IMR-90 (cell line): Measurements from ENCODE around the gene RABGAP1. TPM values are rescaled to one million over a fixed set of nuclear protein-coding genes. Genes with fewer than 3 reads are reported as not detected.

ENCODE experiments used
- ATAC-seq: fragments of 200-7000 bp; cut with Tn5 transposase; 2 replicates; pipeline ENCODE4 v1.9.1; 2020; ENCODE audit warnings: low read depth, mild to moderate bottlenecking, moderate library complexity
- BruUV-seq: library from RNA; stranded (reverse); fragments of 400-500 nt; replicated peaks from 2 replicates; lab custom pipeline; 2021; lab: Mats Ljungman, UMichigan
- CTCF ChIA-PET: fragments of 300-600 bp; formaldehyde crosslinking; extraction: SDS; loops from one replicate; lab custom pipeline; 2021; ENCODE audit warnings: antibody characterized with exemption; lab: Yijun Ruan, JAX
- POLR2A ChIA-PET: fragments of 300-600 bp; sonication (Branson Sonifier 250); formaldehyde crosslinking; loops from one replicate; lab custom pipeline; 2022; ENCODE audit warnings: antibody characterized with exemption; ENCODE audit not compliant: unreplicated experiment; lab: Charles Lee
- DNase-seq: peaks from one replicate; pipeline ENCODE4 v3.0.0; 2013
- H2AFZ ChIP-seq: replicated peaks from 2 replicates; pipeline ENCODE3; 2013; ENCODE audit warnings: low read length, mild to moderate bottlenecking; ENCODE audit not compliant: poor library complexity
- H2AK5ac ChIP-seq: 2 replicates; pipeline ENCODE4 v1.6.1; 2013; ENCODE audit warnings: low read depth, low read length, inconsistent platforms
- H2AK9ac ChIP-seq: replicated peaks from 2 replicates; pipeline ENCODE3; 2013; ENCODE audit warnings: mild to moderate bottlenecking, low read depth, low read length, moderate library complexity; ENCODE audit not compliant: poor library complexity
- H2BK120ac ChIP-seq: 2 replicates; pipeline ENCODE4 v1.6.1; 2013; ENCODE audit warnings: low read depth, low read length, inconsistent platforms
- H2BK15ac ChIP-seq: 3 replicates; pipeline ENCODE4 v1.6.1; 2013; ENCODE audit warnings: low read depth, low read length, inconsistent platforms
- H2BK20ac ChIP-seq: 2 replicates; pipeline ENCODE4 v1.6.1; 2013; ENCODE audit warnings: low read depth, mild to moderate bottlenecking, inconsistent platforms, low read length, moderate library complexity
- H2BK5ac ChIP-seq: 2 replicates; pipeline ENCODE4 v1.6.1; 2013; ENCODE audit warnings: mild to moderate bottlenecking, low read depth, low read length, inconsistent platforms; ENCODE audit not compliant: poor library complexity, severe bottlenecking
- H3K14ac ChIP-seq: replicated peaks from 2 replicates; pipeline ENCODE4 v1.6.1; 2013; ENCODE audit warnings: low read depth, low read length, inconsistent platforms
- H3K18ac ChIP-seq: 2 replicates; pipeline ENCODE4 v1.6.1; 2013; ENCODE audit warnings: low read depth, low read length, control low read depth
- H3K23ac ChIP-seq: 2 replicates; pipeline ENCODE4 v1.6.1; 2013; ENCODE audit warnings: low read depth, low read length, inconsistent platforms
- H3K27ac ChIP-seq: 2 replicates; pipeline ENCODE4 v1.5.1; 2013; ENCODE audit warnings: mild to moderate bottlenecking, control low read depth, low read length; ENCODE audit not compliant: insufficient read depth
- H3K27me3 ChIP-seq: 2 replicates; pipeline ENCODE4 v1.6.1; 2013; ENCODE audit warnings: low read length; ENCODE audit not compliant: control insufficient read depth, insufficient read depth
- H3K36me3 ChIP-seq: 2 replicates; pipeline ENCODE4 v1.6.1; 2013; ENCODE audit warnings: low read length, mixed read lengths; ENCODE audit not compliant: control insufficient read depth, insufficient read depth
- H3K4ac ChIP-seq: 2 replicates; pipeline ENCODE4 v1.6.1; 2013; ENCODE audit warnings: low read depth, low read length, inconsistent platforms
- H3K4me1 ChIP-seq: 2 replicates; pipeline ENCODE4 v1.6.1; 2013; ENCODE audit warnings: low read length, mixed read lengths; ENCODE audit not compliant: control insufficient read depth, insufficient read depth
- H3K4me2 ChIP-seq: 2 replicates; pipeline ENCODE4 v1.6.1; 2013; ENCODE audit warnings: low read depth, mild to moderate bottlenecking, control low read depth, low read length, moderate library complexity
- H3K4me3 ChIP-seq: 2 replicates; pipeline ENCODE4 v1.5.1; 2013; ENCODE audit warnings: low read depth, mild to moderate bottlenecking, control low read depth, low read length, moderate library complexity; ENCODE audit not compliant: insufficient read depth
- H3K56ac ChIP-seq: 2 replicates; pipeline ENCODE4 v1.6.1; 2013; ENCODE audit warnings: low read length, inconsistent platforms; ENCODE audit not compliant: insufficient read depth; ENCODE audit errors: extremely low read depth
- H3K79me1 ChIP-seq, 2 experiments: 2 replicates each; pipeline ENCODE4 v1.6.1; 2013; ENCODE audit warnings: low read length in 2 of 2, inconsistent platforms in 1 of 2, low read depth in 1 of 2
- H3K9ac ChIP-seq: 2 replicates; pipeline ENCODE4 v1.6.1; 2013; ENCODE audit warnings: low read depth, low read length, control low read depth
- H3K9me1 ChIP-seq: 2 replicates; pipeline ENCODE4 v1.6.1; 2013; ENCODE audit warnings: low read length, inconsistent platforms; ENCODE audit not compliant: insufficient read depth
- H3K9me3 ChIP-seq: 2 replicates; pipeline ENCODE4 v1.6.1; 2013; ENCODE audit warnings: low read length; ENCODE audit not compliant: control insufficient read depth, insufficient read depth
- H4K20me1 ChIP-seq: 2 replicates; pipeline ENCODE4 v1.6.1; 2013; ENCODE audit warnings: low read length, inconsistent platforms; ENCODE audit not compliant: insufficient read depth
- H4K5ac ChIP-seq: 2 replicates; pipeline ENCODE4 v1.6.1; 2013; ENCODE audit warnings: mild to moderate bottlenecking, low read depth, low read length, control low read depth
- H4K8ac ChIP-seq, 2 experiments: 2 replicates each; pipeline ENCODE4 v1.6.1; 2013; ENCODE audit warnings: low read depth in 2 of 2, low read length in 2 of 2, control low read depth in 1 of 2, inconsistent platforms in 1 of 2
- H4K91ac ChIP-seq: 2 replicates; pipeline ENCODE4 v1.6.1; 2013; ENCODE audit warnings: low read depth, low read length, inconsistent platforms; ENCODE audit not compliant: insufficient read depth
- BHLHE40 ChIP-seq: fragments of 150-350 bp; IDR thresholded peaks from 2 replicates; pipeline ENCODE4 v1.6.1; 2016; ENCODE audit warnings: mild to moderate bottlenecking, low read depth, low read length
- CEBPB ChIP-seq: IDR thresholded peaks from 2 replicates; pipeline ENCODE4 v1.6.1; 2012; ENCODE audit warnings: low read depth, low read length, improper control_type of control experiment
- CHD1 ChIP-seq: IDR thresholded peaks from 2 replicates; pipeline ENCODE4 v1.6.1; 2012; ENCODE audit warnings: low read depth, low read length, improper control_type of control experiment
- ELK1 ChIP-seq: fragments of 150-350 bp; IDR thresholded peaks from 2 replicates; pipeline ENCODE4 v1.6.1; 2016; ENCODE audit warnings: low read depth, mild to moderate bottlenecking, low read length, moderate library complexity, borderline replicate concordance
- MAFK ChIP-seq: IDR thresholded peaks from 2 replicates; pipeline ENCODE4 v1.6.1; 2012; ENCODE audit warnings: low read depth, low read length, improper control_type of control experiment
- MAZ ChIP-seq: IDR thresholded peaks from 2 replicates; pipeline ENCODE4 v1.6.1; 2012; ENCODE audit warnings: low read depth, mild to moderate bottlenecking, low read length, improper control_type of control experiment, moderate library complexity, borderline replicate concordance
- MXI1 ChIP-seq: IDR thresholded peaks from 2 replicates; pipeline ENCODE4 v1.6.1; 2012; ENCODE audit warnings: low read depth, mild to moderate bottlenecking, low read length, moderate library complexity, borderline replicate concordance
- NFE2L2 ChIP-seq: fragments of 150-350 bp; IDR thresholded peaks from 2 replicates; pipeline ENCODE4 v1.6.1; 2016; ENCODE audit warnings: low read depth, mild to moderate bottlenecking, low read length
- RCOR1 ChIP-seq: IDR thresholded peaks from 2 replicates; pipeline ENCODE4 v1.6.1; 2012; ENCODE audit warnings: mild to moderate bottlenecking, low read length, improper control_type of control experiment; ENCODE audit not compliant: insufficient replicate concordance
- RFX5 ChIP-seq: IDR thresholded peaks from 2 replicates; pipeline ENCODE4 v1.8.0; 2012; ENCODE audit warnings: low read depth, mild to moderate bottlenecking, low read length, moderate library complexity
- SMC3 ChIP-seq: fragments of 150-350 bp; IDR thresholded peaks from 2 replicates; pipeline ENCODE4 v1.6.1; 2016; ENCODE audit warnings: low read depth, mild to moderate bottlenecking, antibody characterized with exemption, low read length, moderate library complexity
- WGBS, 2 experiments: methylation state at CpG; one replicate each; pipeline versions ENCODE4 v1.1.5 to v1.1.7; 2013; ENCODE audit warnings: missing lambda C conversion rate in 2 of 2; ENCODE audit not compliant: insufficient read length in 1 of 2; ENCODE audit errors: extremely low coverage in 2 of 2; 5-methylcytosine and 5-hydroxymethylcytosine counted together
- dilution Hi-C: fragments of 300-500 bp; cut with HindIII; formaldehyde crosslinking; loops from one replicate; pipeline ENCODE4 v1.14.3; 2018; ENCODE audit warnings: low sequenced_read_pairs; ENCODE audit not compliant: unreplicated experiment
- in situ Hi-C: fragments of 300-500 bp; cut with MboI; formaldehyde crosslinking; loops from 3 replicates; pipeline ENCODE4 v1.14.3; 2019; ENCODE audit warnings: low sequenced_read_pairs, inconsistent platforms, mixed read lengths
- intact Hi-C: fragments of 100-400 bp; cut with micrococcal nuclease; formaldehyde crosslinking; loops from 2 replicates; pipeline ENCODE4 v1.10.0; 2022
- polyA plus RNA-seq, 3 experiments: library from polyadenylated mRNA; depleted of rRNA; stranded (reverse); fragments of >200 nt; gene quantifications; 2 replicates each; pipeline ENCODE4 v1.2.3, GENCODE V29; 2012; ENCODE audit warnings: low replicate concordance in 1 of 3
- total RNA-seq: library from RNA; depleted of rRNA; stranded (reverse); fragments of >200 nt; gene quantifications from 2 replicates; pipeline ENCODE4 v1.2.3, GENCODE V29; 2012
- TF ChIP-seq, protein P1 (sequence below): fragments of 150-350 bp; IDR thresholded peaks from 2 replicates; pipeline ENCODE4 v1.6.1; 2017; ENCODE audit warnings: mild to moderate bottlenecking, antibody characterized with exemption, low read length, low read depth

Gene RABGAP1
- total and polyA plus RNA-seq, 2 of the 4 experiments (the other 2 are of a cell fraction), result 20.0 to 53.9 TPM

DNA sequence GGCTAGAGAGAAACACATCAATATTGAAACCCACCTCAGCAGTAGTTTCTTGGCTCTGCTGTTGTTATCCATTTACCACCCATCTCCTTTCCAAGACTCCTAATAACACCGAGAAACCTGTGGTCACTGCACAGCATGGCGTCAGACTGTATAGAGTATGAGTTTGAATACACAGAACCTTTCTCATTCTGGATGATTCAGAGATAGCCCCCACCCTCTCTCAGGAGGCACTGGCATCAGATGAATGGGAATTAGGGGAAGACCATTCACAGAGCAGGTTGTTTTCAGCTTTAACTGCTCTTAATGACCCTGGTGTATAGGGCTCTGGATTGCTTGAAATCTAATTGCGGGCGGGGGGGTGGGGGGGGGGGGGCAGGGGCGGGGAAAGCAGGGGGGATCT lies 179.3 kb downstream of the RABGAP1 start:
- in situ Hi-C loops, result no loop called here
- no peak for ATAC-seq
- CTCF ChIA-PET, result no interaction called here

More for the DNA sequence above, 179.3 kb downstream of the RABGAP1 start:
- Histone ChIP-seq H2AFZ (no peak overlapping the region), H3K27me3 (no peaks in the 10 kb centered on the region), H3K4me2 (no peak overlapping the region), H3K79me1 (no peaks in the 10 kb centered on the region), H2BK120ac (no peak overlapping the region), H3K9me1 (peaks cover 2% of the 10 kb centered on the region; the same call in 1 of the 2 replicates), H2AK9ac (no peak overlapping the region), H2AK5ac (no peak overlapping the region), H2BK5ac (no peak overlapping the region), H3K9ac (no peak overlapping the region), H3K56ac (no peak overlapping the region), H3K4me3 (no peak overlapping the region), H3K4ac (no peak overlapping the region), H3K23ac (no peak overlapping the region), H4K20me1 (no peaks in the 10 kb centered on the region), H3K27ac (no peak overlapping the region), H3K4me1 (peaks cover 2% of the 10 kb centered on the region; the same call in 1 of the 2 replicates), H4K8ac (no peak overlapping the region), H3K9me3 (no peaks in the 10 kb centered on the region), H3K14ac (no peak overlapping the region), H4K5ac (no peak overlapping the region), H2BK15ac (no peak overlapping the region), H3K36me3 (no peaks in the 10 kb centered on the region), H3K18ac (no peak overlapping the region), H2BK20ac (no peak overlapping the region), H4K91ac (no peak overlapping the region)
- no TSS peak for BruUV-seq
- intact Hi-C loops, result no loop called here
- no peak for DNase-seq
- POLR2A ChIA-PET, result no interaction called here
- dilution Hi-C loops, result no loop called here
- no peak for TF ChIP-seq NFE2L2
- TF ChIP-seq RFX5, result no peak
- no peak for TF ChIP-seq MAFK
- no peak for TF ChIP-seq BHLHE40
- TF ChIP-seq CHD1, result no peak
- TF ChIP-seq MXI1, result no peak
- TF ChIP-seq RCOR1, result no peak
- TF ChIP-seq, protein P1, sequence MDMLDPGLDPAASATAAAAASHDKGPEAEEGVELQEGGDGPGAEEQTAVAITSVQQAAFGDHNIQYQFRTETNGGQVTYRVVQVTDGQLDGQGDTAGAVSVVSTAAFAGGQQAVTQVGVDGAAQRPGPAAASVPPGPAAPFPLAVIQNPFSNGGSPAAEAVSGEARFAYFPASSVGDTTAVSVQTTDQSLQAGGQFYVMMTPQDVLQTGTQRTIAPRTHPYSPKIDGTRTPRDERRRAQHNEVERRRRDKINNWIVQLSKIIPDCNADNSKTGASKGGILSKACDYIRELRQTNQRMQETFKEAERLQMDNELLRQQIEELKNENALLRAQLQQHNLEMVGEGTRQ, result no peak
- no peak for TF ChIP-seq CEBPB
- no peak for TF ChIP-seq MAZ
- no peak for TF ChIP-seq ELK1
- no peak for TF ChIP-seq SMC3
- WGBS, 2 experiments, result no CpG with 5 or more reads among the region's 5 CpGs
